GM23338 (cell line): Measurements from ENCODE around the gene TTC31. TPM values are rescaled to one million over a fixed set of nuclear protein-coding genes. Genes with fewer than 3 reads are reported as not detected.
A peak's percentile ranks its signal among the peaks of the same experiment; 100 is the strongest.

Experiments used
- ATAC-seq: fragments of 200-7000 bp; cut with Tn5 transposase; 3 replicates; pipeline ENCODE4 v1.9.1; 2020
- DNase-seq: peaks from one replicate; pipeline ENCODE4 v3.0.0-alpha.2; 2015; ENCODE audit warnings: low spot score
- H2AFZ ChIP-seq: fragments of 200-600 bp; sonication (generic); 2 replicates; pipeline ENCODE4 v1.8.0; 2016; ENCODE audit warnings: antibody characterized with exemption, mild to moderate bottlenecking, moderate library complexity
- H3F3A ChIP-seq: fragments of 200-600 bp; sonication (generic); replicated peaks from 2 replicates; pipeline ENCODE4 v1.8.0; 2017; ENCODE audit warnings: antibody characterized with exemption, mixed run types, low read depth
- H3K27ac ChIP-seq: fragments of 200-600 bp; sonication (generic); 2 replicates; pipeline ENCODE4 v1.6.1; 2016; ENCODE audit warnings: low read depth
- H3K27me3 ChIP-seq: fragments of 200-600 bp; sonication (generic); 2 replicates; pipeline ENCODE4 v1.8.0; 2016; ENCODE audit warnings: mild to moderate bottlenecking, mixed run types, moderate library complexity; ENCODE audit not compliant: insufficient read depth
- H3K36me3 ChIP-seq: fragments of 200-600 bp; sonication (generic); 2 replicates; pipeline ENCODE4 v1.8.0; 2016; ENCODE audit warnings: mild to moderate bottlenecking; ENCODE audit not compliant: insufficient read depth
- H3K4me1 ChIP-seq: fragments of 200-600 bp; sonication (generic); 2 replicates; pipeline ENCODE4 v1.8.0; 2016; ENCODE audit warnings: mild to moderate bottlenecking, moderate library complexity; ENCODE audit not compliant: insufficient read depth
- H3K4me2 ChIP-seq: fragments of 200-600 bp; sonication (generic); 2 replicates; pipeline ENCODE4 v1.7.1; 2017; ENCODE audit warnings: mixed run types
- H3K4me3 ChIP-seq: fragments of 200-600 bp; sonication (generic); 2 replicates; pipeline ENCODE4 v1.6.1; 2016; ENCODE audit warnings: mixed run types
- H3K79me2 ChIP-seq: fragments of 200-600 bp; sonication (generic); replicated peaks from 2 replicates; pipeline ENCODE4 v1.8.0; 2017; ENCODE audit warnings: mild to moderate bottlenecking; ENCODE audit not compliant: insufficient read depth
- H3K9me2 ChIP-seq: fragments of 200-600 bp; sonication (generic); 2 replicates; pipeline ENCODE4 v1.8.0; 2017; ENCODE audit not compliant: insufficient read depth
- H4K20me1 ChIP-seq: fragments of 200-600 bp; sonication (generic); replicated peaks from 2 replicates; pipeline ENCODE4 v1.8.0; 2017; ENCODE audit warnings: mild to moderate bottlenecking; ENCODE audit not compliant: insufficient read depth
- H3K27ac Mint-ChIP-seq: 2 replicates; pipeline ENCODE4 v1.8.0; 2020; ENCODE audit warnings: inconsistent platforms, mild to moderate bottlenecking, moderate library complexity, mixed read lengths
- H3K27me3 Mint-ChIP-seq: 3 replicates; pipeline ENCODE4 v1.8.0; 2022; ENCODE audit warnings: low read depth, mild to moderate bottlenecking, moderate library complexity, mixed read lengths, inconsistent platforms; ENCODE audit not compliant: insufficient read depth, poor library complexity
- H3K36me3 Mint-ChIP-seq: 3 replicates; pipeline ENCODE4 v1.8.0; 2021; ENCODE audit warnings: low read depth, mild to moderate bottlenecking, inconsistent platforms, moderate library complexity, mixed read lengths
- H3K4me1 Mint-ChIP-seq: 3 replicates; pipeline ENCODE4 v1.8.0; 2020; ENCODE audit warnings: mild to moderate bottlenecking, inconsistent platforms, mixed read lengths
- H3K4me3 Mint-ChIP-seq: 3 replicates; pipeline ENCODE4 v1.8.0; 2021; ENCODE audit warnings: moderate library complexity, mild to moderate bottlenecking, inconsistent platforms, mixed read lengths
- H3K9me3 Mint-ChIP-seq: 3 replicates; pipeline ENCODE4 v1.8.0; 2020; ENCODE audit warnings: moderate library complexity, mild to moderate bottlenecking, inconsistent platforms, mixed read lengths
- CREB1 ChIP-seq: fragments of 250-450 bp; sonication (Bioruptor Pico); IDR thresholded peaks from 2 replicates; pipeline ENCODE4 v1.5.0; 2020; ENCODE audit warnings: low read depth, mild to moderate bottlenecking, moderate library complexity
- EZH2 ChIP-seq: fragments of 200-600 bp; sonication (generic); IDR thresholded peaks from one replicate; pipeline ENCODE4 v1.8.0; 2017; ENCODE audit warnings: antibody characterized with exemption, mild to moderate bottlenecking, low read depth; ENCODE audit not compliant: unreplicated experiment
- EZH2phosphoT487 ChIP-seq: fragments of 200-600 bp; sonication (generic); IDR thresholded peaks from one replicate; pipeline ENCODE4 v1.8.1; 2018; ENCODE audit warnings: antibody characterized with exemption; ENCODE audit not compliant: unreplicated experiment
- JUNB ChIP-seq: IDR thresholded peaks from one replicate; pipeline ENCODE4 v1.6.1; 2016; ENCODE audit warnings: antibody characterized with exemption; ENCODE audit not compliant: unreplicated experiment
- NANOG ChIP-seq: IDR thresholded peaks from 2 replicates; pipeline ENCODE4 v1.6.1; 2016; ENCODE audit warnings: antibody characterized with exemption, borderline replicate concordance
- POLR2AphosphoS5 ChIP-seq: IDR thresholded peaks from 2 replicates; pipeline ENCODE4 v1.6.1; 2016; ENCODE audit warnings: antibody characterized with exemption, low read depth
- STAT1 ChIP-seq: IDR thresholded peaks from one replicate; pipeline ENCODE4 v1.6.1; 2016; ENCODE audit warnings: antibody characterized with exemption; ENCODE audit not compliant: unreplicated experiment
- ZNF114 ChIP-seq: fragments of 250-450 bp; sonication (Bioruptor Pico); IDR thresholded peaks from 2 replicates; pipeline ENCODE4 v1.5.0; 2020; ENCODE audit warnings: mild to moderate bottlenecking, moderate library complexity
- ZNF331 ChIP-seq: fragments of 250-450 bp; sonication (Bioruptor Pico); IDR thresholded peaks from 2 replicates; pipeline ENCODE4 v1.5.0; 2020; ENCODE audit warnings: low read depth, mild to moderate bottlenecking, moderate library complexity
- polyA plus RNA-seq: library from polyadenylated mRNA; unstranded; fragments of >200 nt; fragmentation: Nextera tagmentation; extraction: Ambion mirVana; gene quantifications from 2 replicates; pipeline ENCODE4 v1.2.1, GENCODE V29; 2016
- total RNA-seq: library from RNA; depleted of rRNA; stranded (reverse); fragments of >200 nt; shearing (Covaris generic); gene quantifications from 2 replicates; pipeline ENCODE4 v1.2.3, GENCODE V29; 2014
- TF ChIP-seq, protein P1 (sequence below): IDR thresholded peaks from one replicate; pipeline ENCODE4 v1.6.1; 2018; ENCODE audit warnings: antibody characterized with exemption; ENCODE audit not compliant: unreplicated experiment
- TF ChIP-seq, protein P2 (sequence below): IDR thresholded peaks from 2 replicates; pipeline ENCODE4 v1.6.1; 2016; ENCODE audit warnings: antibody characterized with exemption
- TF ChIP-seq, protein P3 (sequence below), 2 experiments: fragments of 200-600 bp in 1 of 2; sonication (generic) in 1 of 2; conservative IDR thresholded peaks; 2 replicates each; pipeline versions ENCODE4 v1.5.1 to v1.6.1; 2016 to 2017; ENCODE audit warnings: antibody characterized with exemption in 2 of 2, low read depth in 2 of 2, mild to moderate bottlenecking in 2 of 2, moderate library complexity in 1 of 2

Gene TTC31
- total and polyA plus RNA-seq, 2 experiments from 2014 or later: 15.8 to 29.2 TPM

DNA sequence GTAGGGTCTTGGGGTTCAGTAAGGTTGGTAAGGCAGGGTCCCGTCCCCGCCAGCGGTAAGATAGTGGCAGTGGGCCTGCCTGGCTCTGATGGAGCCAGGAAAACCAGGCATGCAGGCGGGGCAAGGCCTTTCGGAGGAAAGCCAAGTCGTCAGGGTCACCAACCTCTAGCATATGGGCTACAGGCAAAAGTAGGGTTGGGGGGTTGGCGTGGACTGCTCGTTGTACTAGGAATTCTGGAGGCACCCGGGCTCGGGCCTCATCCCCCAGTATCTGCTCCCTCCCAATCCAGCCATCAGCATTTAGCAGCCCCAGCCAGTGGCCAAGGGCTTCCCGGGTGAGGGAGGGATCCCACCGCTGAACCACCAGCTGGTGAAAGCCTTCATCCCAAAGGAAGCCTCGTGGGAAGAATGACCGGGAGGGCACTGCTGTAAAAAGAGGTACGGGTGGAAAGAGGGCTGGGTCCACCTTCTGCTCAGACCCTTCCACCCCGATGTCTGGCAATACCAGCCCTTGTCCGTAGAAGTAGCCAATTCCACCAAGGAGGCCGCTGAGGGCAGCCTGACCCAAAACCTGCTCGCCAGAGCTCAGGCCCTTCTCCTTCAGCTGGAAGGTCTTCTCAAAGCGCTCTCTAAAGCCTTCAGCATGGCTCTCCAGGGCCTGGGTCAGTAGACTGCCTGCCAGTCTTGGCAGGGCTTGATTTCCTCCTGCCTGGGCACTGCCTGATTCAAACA, 20.7 kb upstream of the TTC31 start (continued):
- TF ChIP-seq, protein P1, sequence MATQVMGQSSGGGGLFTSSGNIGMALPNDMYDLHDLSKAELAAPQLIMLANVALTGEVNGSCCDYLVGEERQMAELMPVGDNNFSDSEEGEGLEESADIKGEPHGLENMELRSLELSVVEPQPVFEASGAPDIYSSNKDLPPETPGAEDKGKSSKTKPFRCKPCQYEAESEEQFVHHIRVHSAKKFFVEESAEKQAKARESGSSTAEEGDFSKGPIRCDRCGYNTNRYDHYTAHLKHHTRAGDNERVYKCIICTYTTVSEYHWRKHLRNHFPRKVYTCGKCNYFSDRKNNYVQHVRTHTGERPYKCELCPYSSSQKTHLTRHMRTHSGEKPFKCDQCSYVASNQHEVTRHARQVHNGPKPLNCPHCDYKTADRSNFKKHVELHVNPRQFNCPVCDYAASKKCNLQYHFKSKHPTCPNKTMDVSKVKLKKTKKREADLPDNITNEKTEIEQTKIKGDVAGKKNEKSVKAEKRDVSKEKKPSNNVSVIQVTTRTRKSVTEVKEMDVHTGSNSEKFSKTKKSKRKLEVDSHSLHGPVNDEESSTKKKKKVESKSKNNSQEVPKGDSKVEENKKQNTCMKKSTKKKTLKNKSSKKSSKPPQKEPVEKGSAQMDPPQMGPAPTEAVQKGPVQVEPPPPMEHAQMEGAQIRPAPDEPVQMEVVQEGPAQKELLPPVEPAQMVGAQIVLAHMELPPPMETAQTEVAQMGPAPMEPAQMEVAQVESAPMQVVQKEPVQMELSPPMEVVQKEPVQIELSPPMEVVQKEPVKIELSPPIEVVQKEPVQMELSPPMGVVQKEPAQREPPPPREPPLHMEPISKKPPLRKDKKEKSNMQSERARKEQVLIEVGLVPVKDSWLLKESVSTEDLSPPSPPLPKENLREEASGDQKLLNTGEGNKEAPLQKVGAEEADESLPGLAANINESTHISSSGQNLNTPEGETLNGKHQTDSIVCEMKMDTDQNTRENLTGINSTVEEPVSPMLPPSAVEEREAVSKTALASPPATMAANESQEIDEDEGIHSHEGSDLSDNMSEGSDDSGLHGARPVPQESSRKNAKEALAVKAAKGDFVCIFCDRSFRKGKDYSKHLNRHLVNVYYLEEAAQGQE: no peak
- TF ChIP-seq, protein P2, sequence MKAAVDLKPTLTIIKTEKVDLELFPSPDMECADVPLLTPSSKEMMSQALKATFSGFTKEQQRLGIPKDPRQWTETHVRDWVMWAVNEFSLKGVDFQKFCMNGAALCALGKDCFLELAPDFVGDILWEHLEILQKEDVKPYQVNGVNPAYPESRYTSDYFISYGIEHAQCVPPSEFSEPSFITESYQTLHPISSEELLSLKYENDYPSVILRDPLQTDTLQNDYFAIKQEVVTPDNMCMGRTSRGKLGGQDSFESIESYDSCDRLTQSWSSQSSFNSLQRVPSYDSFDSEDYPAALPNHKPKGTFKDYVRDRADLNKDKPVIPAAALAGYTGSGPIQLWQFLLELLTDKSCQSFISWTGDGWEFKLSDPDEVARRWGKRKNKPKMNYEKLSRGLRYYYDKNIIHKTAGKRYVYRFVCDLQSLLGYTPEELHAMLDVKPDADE: no peak

DNA sequence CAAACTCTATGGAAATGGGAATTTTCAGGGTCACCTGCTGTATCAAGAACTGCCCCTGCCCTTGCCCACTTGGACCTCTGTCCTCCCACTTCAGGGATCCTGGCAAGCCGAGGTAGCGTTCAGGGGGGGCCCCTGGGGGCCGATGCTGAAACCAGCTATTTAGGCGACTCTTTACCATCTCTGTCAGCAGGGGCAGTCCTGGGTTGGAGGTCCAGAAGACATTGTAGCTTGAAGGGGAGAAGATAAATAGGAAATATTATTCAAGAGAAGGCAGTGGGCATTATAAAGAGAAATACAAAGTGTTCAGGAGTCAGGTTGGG, 20.1 kb upstream of the TTC31 start:
- peaks cover 17% of the 10 kb centered on the region for H3K36me3 Mint-ChIP-seq
- peaks cover 2% of the 10 kb centered on the region; the same call in 2 of the 3 replicates for H3K9me3 Mint-ChIP-seq
- ATAC-seq (no peak), DNase-seq (no peak)
- H3K27me3 Mint-ChIP-seq: peaks cover 21% of the 10 kb centered on the region
- H3K27ac Mint-ChIP-seq: no peak overlapping the region
- peak overlapping the region; percentile 40; the same call in 1 of the 3 replicates for H3K4me3 Mint-ChIP-seq
- peaks cover 15% of the 10 kb centered on the region for H3K79me2 ChIP-seq
- H3K27ac ChIP-seq: no peak overlapping the region
- H4K20me1 ChIP-seq: peaks cover 4% of the 10 kb centered on the region; the same call in 1 of the 2 replicates
- H3K4me1 ChIP-seq: no peaks in the 10 kb centered on the region; the same call in 1 of the 2 replicates
- no peak overlapping the region for H2AFZ ChIP-seq
- peaks cover 16% of the 10 kb centered on the region for H3K4me1 Mint-ChIP-seq
- no peaks in the 10 kb centered on the region for H3K9me2 ChIP-seq
- H3F3A ChIP-seq: peaks cover 12% of the 10 kb centered on the region; the same call in 1 of the 2 replicates
- no peak overlapping the region for H3K4me3 ChIP-seq
- no peaks in the 10 kb centered on the region for H3K27me3 ChIP-seq
- no peaks in the 10 kb centered on the region; the same call in 1 of the 2 replicates for H3K36me3 ChIP-seq
- H3K4me2 ChIP-seq: no peak overlapping the region
- no peak for TF ChIP-seq NANOG
- no peak for TF ChIP-seq CREB1 (CRISPR knock-in tag)
- TF ChIP-seq ZNF114: no peak
- TF ChIP-seq POLR2AphosphoS5: no peak
- TF ChIP-seq, protein P2: no peak
- TF ChIP-seq, protein P1: no peak
- no peak for TF ChIP-seq EZH2phosphoT487
- no peak for TF ChIP-seq ZNF331 (CRISPR knock-in tag)
- no peak for TF ChIP-seq STAT1
- TF ChIP-seq EZH2: no peak
- TF ChIP-seq JUNB: no peak
- TF ChIP-seq, protein P3, sequence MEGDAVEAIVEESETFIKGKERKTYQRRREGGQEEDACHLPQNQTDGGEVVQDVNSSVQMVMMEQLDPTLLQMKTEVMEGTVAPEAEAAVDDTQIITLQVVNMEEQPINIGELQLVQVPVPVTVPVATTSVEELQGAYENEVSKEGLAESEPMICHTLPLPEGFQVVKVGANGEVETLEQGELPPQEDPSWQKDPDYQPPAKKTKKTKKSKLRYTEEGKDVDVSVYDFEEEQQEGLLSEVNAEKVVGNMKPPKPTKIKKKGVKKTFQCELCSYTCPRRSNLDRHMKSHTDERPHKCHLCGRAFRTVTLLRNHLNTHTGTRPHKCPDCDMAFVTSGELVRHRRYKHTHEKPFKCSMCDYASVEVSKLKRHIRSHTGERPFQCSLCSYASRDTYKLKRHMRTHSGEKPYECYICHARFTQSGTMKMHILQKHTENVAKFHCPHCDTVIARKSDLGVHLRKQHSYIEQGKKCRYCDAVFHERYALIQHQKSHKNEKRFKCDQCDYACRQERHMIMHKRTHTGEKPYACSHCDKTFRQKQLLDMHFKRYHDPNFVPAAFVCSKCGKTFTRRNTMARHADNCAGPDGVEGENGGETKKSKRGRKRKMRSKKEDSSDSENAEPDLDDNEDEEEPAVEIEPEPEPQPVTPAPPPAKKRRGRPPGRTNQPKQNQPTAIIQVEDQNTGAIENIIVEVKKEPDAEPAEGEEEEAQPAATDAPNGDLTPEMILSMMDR (conservative IDR thresholded peaks at IDR 0.05; ENCODE audit: low read depth in 2 of 2): no peak
